Mononuclear cell (primary cell): ENCODE measurements around the gene CERKL. TPM values are rescaled to one million over a fixed set of nuclear protein-coding genes. Genes with fewer than 3 reads are reported as not detected.

Experiments used
- H3K27me3 ChIP-seq: 2 replicates; pipeline ENCODE4 v1.6.0; 2011; ENCODE audit warnings: low read length, control low read depth; ENCODE audit not compliant: insufficient read depth
- H3K4me1 ChIP-seq: 2 replicates; pipeline ENCODE4 v1.5.1; 2011; ENCODE audit warnings: mild to moderate bottlenecking, low read length, control low read depth; ENCODE audit not compliant: insufficient read depth
- H3K4me3 ChIP-seq: 2 replicates; pipeline ENCODE4 v1.5.1; 2011; ENCODE audit warnings: mild to moderate bottlenecking, low read length, moderate library complexity
- H3K9me3 ChIP-seq: 2 replicates; pipeline ENCODE4 v1.5.1; 2011; ENCODE audit warnings: low read depth, mild to moderate bottlenecking, control low read depth, low read length
- total RNA-seq: library from RNA; depleted of rRNA; stranded (reverse); fragments of >200 nt; gene quantifications from one replicate; pipeline ENCODE4 v1.2.3, GENCODE V29; 2012

CERKL gene
- total RNA-seq, 1 donor: 0.21 TPM

- Histone ChIP-seq H3K9me3 (no peaks in the 10 kb centered on the region), H3K4me1 (peaks cover 13% of the 10 kb centered on the region), H3K4me3 (no peak overlapping the region), H3K27me3 (peaks cover 52% of the 10 kb centered on the region)
These were observed 474 bp upstream of the CERKL start for GRCh38 chr2:181657379-181657778.

- Histone ChIP-seq H3K9me3 (no peaks in the 10 kb centered on the region), H3K4me1 (peaks cover 13% of the 10 kb centered on the region), H3K4me3 (no peak overlapping the region), H3K27me3 (peaks cover 52% of the 10 kb centered on the region)
These were observed 1.4 kb downstream of the CERKL start for GRCh38 chr2:181655519-181655918.

- H3K4me1 ChIP-seq: no peaks in the 10 kb centered on the region
- H3K9me3 ChIP-seq: no peaks in the 10 kb centered on the region
- peaks cover 31% of the 10 kb centered on the region for H3K27me3 ChIP-seq
- no peak overlapping the region for H3K4me3 ChIP-seq
These were observed 7.4 kb downstream of the CERKL start for GRCh38 chr2:181649436-181649979.

DNA sequence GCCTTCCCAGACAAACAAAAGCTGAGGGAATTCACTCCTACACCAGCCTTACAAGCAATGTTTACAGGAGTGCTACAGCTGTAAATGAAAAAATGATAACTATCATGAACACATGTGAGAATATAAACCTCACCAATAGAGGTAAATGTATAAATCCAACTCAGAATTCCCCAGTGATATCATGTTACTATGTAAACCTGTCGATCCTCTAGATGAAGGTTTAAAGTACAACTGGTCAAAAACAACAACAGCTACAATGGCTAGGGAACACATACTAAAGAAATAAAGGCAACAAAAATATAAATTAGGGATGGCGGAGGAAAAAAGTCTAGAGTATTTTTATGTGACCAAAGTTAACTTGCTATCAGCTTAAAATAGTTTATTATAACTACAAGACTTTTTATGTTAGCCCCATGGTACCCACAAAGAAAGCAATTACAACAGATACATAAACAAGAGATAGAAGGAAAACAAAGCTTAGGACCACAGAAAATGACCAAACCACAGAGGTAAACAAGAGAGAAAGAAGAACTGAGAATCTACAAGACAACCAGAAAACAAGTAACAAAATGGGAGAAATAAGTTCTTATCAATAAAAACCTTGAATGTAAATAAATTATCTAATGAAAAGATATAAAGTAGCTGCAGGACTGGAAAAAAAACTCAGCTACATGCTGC lies 8.3 kb downstream of the CERKL start:
- Histone ChIP-seq H3K9me3 (no peaks in the 10 kb centered on the region), H3K4me3 (no peak overlapping the region), H3K4me1 (no peaks in the 10 kb centered on the region)

GRCh38 chr2:181646415-181646987 lies 10.4 kb downstream of the CERKL start:
- Histone ChIP-seq H3K4me1 (no peaks in the 10 kb centered on the region), H3K9me3 (no peaks in the 10 kb centered on the region), H3K27me3 (peaks cover 23% of the 10 kb centered on the region)

More for the DNA sequence above, 8.3 kb downstream of the CERKL start:
- peaks cover 28% of the 10 kb centered on the region for H3K27me3 ChIP-seq

DNA sequence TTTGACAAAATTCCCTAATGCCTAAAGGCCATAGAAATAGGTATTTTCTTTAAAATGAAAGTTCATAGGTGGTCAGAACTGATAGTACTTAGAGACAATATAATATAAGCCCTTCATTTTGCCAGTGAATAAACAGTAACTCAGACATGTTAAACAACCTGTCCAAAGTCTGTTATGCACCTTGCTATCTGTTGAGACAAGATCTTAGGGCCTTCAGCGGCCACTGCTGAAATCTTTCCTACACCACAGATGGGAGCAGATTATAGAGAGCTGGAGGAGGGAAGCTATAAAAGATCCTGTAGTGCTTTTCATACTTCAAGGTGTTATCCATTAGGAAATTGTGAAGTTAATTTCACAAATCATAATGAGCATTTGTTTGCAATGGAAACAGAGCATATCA lies 13.8 kb downstream of the CERKL start:
- Histone ChIP-seq H3K4me1 (no peaks in the 10 kb centered on the region), H3K27me3 (peaks cover 15% of the 10 kb centered on the region), H3K4me3 (no peak overlapping the region), H3K9me3 (no peaks in the 10 kb centered on the region)

More at GRCh38 chr2:181646415-181646987, 10.4 kb downstream of the CERKL start:
- H3K4me3 ChIP-seq: no peak overlapping the region

- Histone ChIP-seq H3K4me1 (no peaks in the 10 kb centered on the region), H3K27me3 (peaks cover 9% of the 10 kb centered on the region), H3K4me3 (no peak overlapping the region), H3K9me3 (no peaks in the 10 kb centered on the region)
These were observed 14.8 kb downstream of the CERKL start for GRCh38 chr2:181642086-181642485.

DNA sequence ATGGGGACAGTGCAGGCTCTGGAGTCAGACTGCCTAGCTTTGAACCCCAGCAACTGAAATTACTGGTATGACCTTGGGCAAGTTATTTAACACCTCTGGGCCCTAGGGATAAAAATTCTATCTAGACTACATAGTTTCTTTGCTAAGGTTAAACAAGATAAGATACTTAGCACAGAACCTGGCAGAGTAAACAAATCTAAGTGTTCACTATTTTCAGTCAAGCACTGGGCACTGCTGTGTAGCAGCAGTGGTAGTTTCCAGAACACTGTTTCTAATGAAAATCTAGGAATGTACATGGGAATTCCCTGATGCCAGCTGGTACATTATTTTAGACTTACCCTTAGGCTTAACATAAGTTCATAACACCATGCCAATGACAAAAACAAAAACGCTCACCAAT lies 17.2 kb downstream of the CERKL start:
- no peaks in the 10 kb centered on the region for H3K4me1 ChIP-seq
- H3K27me3 ChIP-seq: peaks cover 3% of the 10 kb centered on the region
- no peak overlapping the region for H3K4me3 ChIP-seq
- no peaks in the 10 kb centered on the region for H3K9me3 ChIP-seq

- Histone ChIP-seq H3K27me3 (peaks cover 2% of the 10 kb centered on the region), H3K4me3 (no peak overlapping the region), H3K9me3 (no peaks in the 10 kb centered on the region), H3K4me1 (no peaks in the 10 kb centered on the region)
These were observed 24.0 kb downstream of the CERKL start for GRCh38 chr2:181632733-181633401.

- Histone ChIP-seq H3K9me3 (no peaks in the 10 kb centered on the region), H3K27me3 (peaks cover 5% of the 10 kb centered on the region), H3K4me3 (no peak overlapping the region), H3K4me1 (no peaks in the 10 kb centered on the region)
These were observed 28.0 kb downstream of the CERKL start for GRCh38 chr2:181628590-181629585.

- H3K4me1 ChIP-seq: no peaks in the 10 kb centered on the region
- H3K4me3 ChIP-seq: no peak overlapping the region
- no peaks in the 10 kb centered on the region for H3K9me3 ChIP-seq
- H3K27me3 ChIP-seq: peaks cover 8% of the 10 kb centered on the region
These were observed 29.4 kb downstream of the CERKL start for GRCh38 chr2:181627545-181627944.

GRCh38 chr2:181626671-181627070 lies 30.2 kb downstream of the CERKL start:
- H3K9me3 ChIP-seq: no peaks in the 10 kb centered on the region
- no peaks in the 10 kb centered on the region for H3K4me1 ChIP-seq
- peaks cover 8% of the 10 kb centered on the region for H3K27me3 ChIP-seq
- H3K4me3 ChIP-seq: no peak overlapping the region

DNA sequence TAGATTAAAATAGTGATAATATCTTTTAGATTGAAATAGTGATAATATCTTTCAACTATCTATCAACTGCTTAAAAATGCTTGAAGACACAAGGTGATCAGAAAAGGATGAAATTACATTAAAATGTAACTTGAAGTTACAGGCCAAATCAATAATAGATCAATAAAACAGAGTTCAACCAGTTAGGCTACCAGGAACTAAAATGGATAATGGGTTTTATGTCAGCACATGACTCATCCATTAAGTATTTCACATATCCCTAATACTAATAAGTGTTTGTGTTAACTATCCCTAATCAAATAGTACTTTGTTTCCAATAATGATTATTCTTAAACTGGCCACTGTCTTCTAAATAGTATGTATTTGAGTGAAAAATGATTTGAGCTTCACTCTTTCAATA lies 33.7 kb downstream of the CERKL start:
- Histone ChIP-seq H3K9me3 (no peaks in the 10 kb centered on the region), H3K4me3 (no peak overlapping the region), H3K27me3 (peaks cover 8% of the 10 kb centered on the region), H3K4me1 (no peaks in the 10 kb centered on the region)

DNA sequence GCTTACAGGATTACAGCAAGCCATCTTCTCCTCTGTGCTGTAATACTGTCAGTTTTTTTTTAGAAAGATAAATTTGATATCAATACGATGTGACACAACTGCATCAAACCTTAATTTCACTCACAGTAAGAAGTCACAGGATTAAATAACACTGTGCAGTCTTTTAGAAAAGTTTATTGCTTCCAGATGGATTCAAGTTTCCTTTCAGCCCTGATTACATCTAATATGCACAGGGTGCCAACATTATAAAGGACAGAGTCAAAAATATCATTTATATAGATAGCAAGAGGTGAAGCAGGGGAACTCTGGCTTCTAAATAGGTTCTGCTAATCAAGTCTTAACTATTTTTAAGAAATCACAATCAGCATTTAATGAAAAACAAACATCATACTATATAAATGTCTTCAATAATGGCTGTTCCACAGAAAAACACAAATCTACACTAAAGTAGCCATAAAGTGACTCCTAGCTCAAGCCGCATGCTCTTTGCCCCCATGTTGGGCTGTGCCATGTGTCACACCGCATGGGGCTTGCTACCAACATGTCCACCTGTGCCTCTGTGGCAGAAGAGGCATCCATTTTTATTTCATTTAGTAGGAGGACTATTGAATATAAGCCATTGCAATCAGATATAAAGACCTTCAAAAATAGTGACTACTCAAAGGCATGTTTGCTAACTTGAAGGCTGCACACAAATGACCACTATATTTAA lies 35.0 kb downstream of the CERKL start:
- H3K9me3 ChIP-seq: no peaks in the 10 kb centered on the region
- H3K4me3 ChIP-seq: no peak overlapping the region
- peaks cover 8% of the 10 kb centered on the region for H3K27me3 ChIP-seq

More for the DNA sequence above, 35.0 kb downstream of the CERKL start:
- no peaks in the 10 kb centered on the region for H3K4me1 ChIP-seq
